Spinal cord (tissue), 10 donors: Measurements from ENCODE around the gene IFNA14. TPM values are rescaled to one million over a fixed set of nuclear protein-coding genes. Genes with fewer than 3 reads are reported as not detected.
"Not testable (repeated sequence)": the region's sequence is repeated elsewhere in the genome, so short reads cannot be mapped to it uniquely, and the experiment has no call there.

Experiments used
- DNase-seq, 6 donors: peaks; one replicate each; pipeline versions ENCODE4 v3.0.0 to v3.0.0-alpha.2; 2013 to 2015; ENCODE audit warnings: low spot score in 6 of 6, low read depth in 4 of 6
- H3K27ac ChIP-seq: one replicate; pipeline ENCODE4 v1.5.1; 2013; ENCODE audit warnings: low read depth, low read length, control low read depth
- H3K27me3 ChIP-seq: one replicate; pipeline ENCODE4 v1.6.1; 2013; ENCODE audit warnings: low read length; ENCODE audit not compliant: control insufficient read depth, insufficient read depth
- H3K36me3 ChIP-seq: one replicate; pipeline ENCODE4 v1.6.1; 2013; ENCODE audit warnings: low read length; ENCODE audit not compliant: control insufficient read depth, insufficient read depth
- H3K4me1 ChIP-seq: one replicate; pipeline ENCODE4 v1.6.1; 2013; ENCODE audit warnings: low read length; ENCODE audit not compliant: control insufficient read depth, insufficient read depth
- H3K4me3 ChIP-seq: one replicate; pipeline ENCODE4 v1.5.1; 2013; ENCODE audit warnings: low read depth, low read length, control low read depth
- H3K9me3 ChIP-seq: one replicate; pipeline ENCODE4 v1.6.1; 2013; ENCODE audit warnings: low read length; ENCODE audit not compliant: control insufficient read depth, insufficient read depth
- WGBS: methylation state at CpG from one replicate; pipeline ENCODE4 v1.1.5; 2013; ENCODE audit warnings: missing lambda C conversion rate; ENCODE audit not compliant: insufficient coverage; 5-methylcytosine and 5-hydroxymethylcytosine counted together
- polyA plus RNA-seq, 2 donors: library from polyadenylated mRNA; unstranded; fragments of 120-200 nt; gene quantifications; one replicate each; pipeline ENCODE4 v1.2.1, GENCODE V29; 2013; ENCODE audit not compliant: insufficient read length in 2 of 2
- total RNA-seq, 2 donors: library from RNA; depleted of rRNA in 1 of 2; stranded (reverse); fragments of 120-200 nt in 1 of 2; fragments of >200 nt in 1 of 2; gene quantifications; one replicate each; pipeline versions ENCODE4 v1.2.3 to v1.2.4, GENCODE V29; 2013 to 2014
- donor health status: healthy.

Gene IFNA14
- total and polyA plus RNA-seq, 4 donors, result not detected

- H3K4me1 ChIP-seq, H3K9me3 ChIP-seq, H3K36me3 ChIP-seq, H3K27me3 ChIP-seq, H3K27ac ChIP-seq, H3K4me3 ChIP-seq: not testable (repeated sequence)
- WGBS, result 17% methylated on average over 1 of the region's 6 CpGs
- peak in 2 of 6 donors; percentile 1 to 56 for DNase-seq
Observed at GRCh38 chr9:21194867-21195776, 44.7 kb downstream of the IFNA14 start.

Other genes starting within 250 kb of the IFNA14 start
- 1 to 10 TPM; 3.7 to 4.1 TPM for gene HACD4, start 208.4 kb downstream of the IFNA14 start, total RNA-seq
- 1 to 10 TPM; 1.3 to 1.6 TPM for gene HACD4, start 208.4 kb downstream of the IFNA14 start, polyA plus RNA-seq
- not detected for gene IFNB1, start 162.1 kb downstream of the IFNA14 start, total RNA-seq
- not detected for gene IFNB1, start 162.1 kb downstream of the IFNA14 start, polyA plus RNA-seq
- gene IFNW1, start 98.2 kb downstream of the IFNA14 start, total RNA-seq, result not detected
- gene IFNW1, start 98.2 kb downstream of the IFNA14 start, polyA plus RNA-seq, result under 1 TPM in 1 of 2 donors, not detected in 1; 0.15 TPM
- not detected for gene IFNA21, start 73.3 kb downstream of the IFNA14 start, total RNA-seq
- not detected for gene IFNA21, start 73.3 kb downstream of the IFNA14 start, polyA plus RNA-seq
- not detected for gene IFNA4, start 52.4 kb downstream of the IFNA14 start, total RNA-seq
- not detected for gene IFNA4, start 52.4 kb downstream of the IFNA14 start, polyA plus RNA-seq
- not detected for gene IFNA7, start 37.8 kb downstream of the IFNA14 start, total RNA-seq
- gene IFNA7, start 37.8 kb downstream of the IFNA14 start, polyA plus RNA-seq, result not detected
- gene IFNA10, start 32.9 kb downstream of the IFNA14 start, total RNA-seq, result not detected
- gene IFNA10, start 32.9 kb downstream of the IFNA14 start, polyA plus RNA-seq, result not detected
- not detected for gene IFNA16, start 22.7 kb downstream of the IFNA14 start, total RNA-seq
- gene IFNA16, start 22.7 kb downstream of the IFNA14 start, polyA plus RNA-seq, result not detected
- gene IFNA17, start 11.8 kb downstream of the IFNA14 start, total RNA-seq, result not detected
- gene IFNA17, start 11.8 kb downstream of the IFNA14 start, polyA plus RNA-seq, result not detected
- gene IFNA5, start 65.3 kb upstream of the IFNA14 start, total RNA-seq, result not detected
- not detected for gene IFNA5, start 65.3 kb upstream of the IFNA14 start, polyA plus RNA-seq
- gene KLHL9, start 95.4 kb upstream of the IFNA14 start, total RNA-seq, result 10 to 100 TPM; 42.2 to 70.6 TPM
- 10 to 100 TPM; 37.8 to 52.3 TPM for gene KLHL9, start 95.4 kb upstream of the IFNA14 start, polyA plus RNA-seq
- gene IFNA6, start 110.9 kb upstream of the IFNA14 start, total RNA-seq, result not detected
- not detected for gene IFNA6, start 110.9 kb upstream of the IFNA14 start, polyA plus RNA-seq
- gene IFNA13, start 128.1 kb upstream of the IFNA14 start, total RNA-seq, result not detected
- not detected for gene IFNA13, start 128.1 kb upstream of the IFNA14 start, polyA plus RNA-seq
- gene IFNA2, start 145.4 kb upstream of the IFNA14 start, total RNA-seq, result not detected
- gene IFNA2, start 145.4 kb upstream of the IFNA14 start, polyA plus RNA-seq, result not detected
- gene IFNA8, start 169.1 kb upstream of the IFNA14 start, total RNA-seq, result not detected
- not detected for gene IFNA8, start 169.1 kb upstream of the IFNA14 start, polyA plus RNA-seq
- not detected for gene IFNA1, start 200.4 kb upstream of the IFNA14 start, total RNA-seq
- not detected for gene IFNA1, start 200.4 kb upstream of the IFNA14 start, polyA plus RNA-seq
- gene IFNE, start 242.3 kb upstream of the IFNA14 start, total RNA-seq, result not detected
- gene IFNE, start 242.3 kb upstream of the IFNA14 start, polyA plus RNA-seq, result under 1 TPM; 0.17 to 0.18 TPM